ENCODE results near the gene DIPK1B.

DNA sequence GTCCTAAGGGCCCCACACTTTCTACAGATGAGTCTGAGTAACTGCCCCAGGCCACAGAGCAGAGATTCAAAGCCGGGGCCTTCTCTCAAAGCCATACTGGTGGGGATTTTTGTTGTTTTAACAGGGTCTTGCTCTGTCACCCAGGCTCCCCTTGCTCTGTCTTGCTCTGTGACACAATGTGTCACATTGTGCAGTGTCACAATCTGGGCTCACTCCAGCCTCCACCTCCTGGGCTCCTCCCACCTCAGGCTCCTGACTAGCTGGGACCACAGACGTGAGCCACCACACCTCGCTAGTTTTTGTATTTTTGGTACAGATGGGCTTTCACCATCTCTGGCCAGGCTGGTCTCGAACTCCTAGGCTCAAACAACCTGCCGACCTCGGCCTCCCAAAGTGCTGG lies 33.7 kb upstream of the DIPK1B start:
- TF ChIP-seq, protein P1, sequence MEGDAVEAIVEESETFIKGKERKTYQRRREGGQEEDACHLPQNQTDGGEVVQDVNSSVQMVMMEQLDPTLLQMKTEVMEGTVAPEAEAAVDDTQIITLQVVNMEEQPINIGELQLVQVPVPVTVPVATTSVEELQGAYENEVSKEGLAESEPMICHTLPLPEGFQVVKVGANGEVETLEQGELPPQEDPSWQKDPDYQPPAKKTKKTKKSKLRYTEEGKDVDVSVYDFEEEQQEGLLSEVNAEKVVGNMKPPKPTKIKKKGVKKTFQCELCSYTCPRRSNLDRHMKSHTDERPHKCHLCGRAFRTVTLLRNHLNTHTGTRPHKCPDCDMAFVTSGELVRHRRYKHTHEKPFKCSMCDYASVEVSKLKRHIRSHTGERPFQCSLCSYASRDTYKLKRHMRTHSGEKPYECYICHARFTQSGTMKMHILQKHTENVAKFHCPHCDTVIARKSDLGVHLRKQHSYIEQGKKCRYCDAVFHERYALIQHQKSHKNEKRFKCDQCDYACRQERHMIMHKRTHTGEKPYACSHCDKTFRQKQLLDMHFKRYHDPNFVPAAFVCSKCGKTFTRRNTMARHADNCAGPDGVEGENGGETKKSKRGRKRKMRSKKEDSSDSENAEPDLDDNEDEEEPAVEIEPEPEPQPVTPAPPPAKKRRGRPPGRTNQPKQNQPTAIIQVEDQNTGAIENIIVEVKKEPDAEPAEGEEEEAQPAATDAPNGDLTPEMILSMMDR (IDR thresholded peaks at IDR 0.05) = no peak
- no peak for TF ChIP-seq POLR2A (IDR thresholded peaks at IDR 0.05)

All from thyroid gland (tissue), 4 donors.